GM12864 (cell line): ENCODE results near the gene SVBP.
"Not testable (repeated sequence)": the region's sequence is repeated elsewhere in the genome, so short reads cannot be mapped to it uniquely, and the experiment has no call there.

ENCODE experiments used
- DNase-seq: peaks from one replicate; pipeline ENCODE4 v3.0.0-alpha.2; 2011; ENCODE audit warnings: low read depth
- H3K4me3 ChIP-seq: 2 replicates; pipeline ENCODE4 v1.5.1; 2011; ENCODE audit warnings: mild to moderate bottlenecking, low read depth, low read length, control low read depth
- CTCF ChIP-seq: IDR thresholded peaks from 2 replicates; pipeline ENCODE4 v1.5.1; 2011; ENCODE audit warnings: low read depth, mild to moderate bottlenecking, moderate library complexity, low read length, control low read depth, inconsistent platforms; ENCODE audit errors: missing control alignments

SVBP gene

GRCh38 chr1:42816585-42817439 lies at the start of gene SVBP, which contains the start of gene ERMAP:
TSS of gene SVBP (minus strand) at chr1:42817397. CDS start at chr1:42816544, 853 bp downstream.
TSS of gene ERMAP (plus strand) at chr1:42817122. CDS start at chr1:42830449, 13,327 bp downstream.
- no peak for TF ChIP-seq CTCF
- H3K4me3 ChIP-seq = peak within 1 kb of the TSS; percentile 58
- peak; percentile 27 for DNase-seq

GRCh38 chr1:42866549-42866948 lies 49.4 kb upstream of the SVBP start:
- H3K4me3 ChIP-seq = no peak overlapping the region
- no peak for TF ChIP-seq CTCF
- DNase-seq = no peak

- no peak overlapping the region for H3K4me3 ChIP-seq
- DNase-seq = no peak
These were observed 43.8 kb upstream of the SVBP start for GRCh38 chr1:42861014-42861399.

GRCh38 chr1:42860339-42861013 lies 43.3 kb upstream of the SVBP start:
- no peak for DNase-seq
- TF ChIP-seq CTCF = peak; percentile 29

More at GRCh38 chr1:42861014-42861399, 43.8 kb upstream of the SVBP start:
- TF ChIP-seq CTCF = no peak

GRCh38 chr1:42859366-42859765 lies 42.2 kb upstream of the SVBP start:
- not testable (repeated sequence) for DNase-seq, H3K4me3 ChIP-seq

More at GRCh38 chr1:42860339-42861013, 43.3 kb upstream of the SVBP start:
- H3K4me3 ChIP-seq = no peak overlapping the region

GRCh38 chr1:42856554-42856953 lies 39.4 kb upstream of the SVBP start:
- not testable (repeated sequence) for DNase-seq, H3K4me3 ChIP-seq

- TF ChIP-seq CTCF = no peak
- DNase-seq = no peak
- no peak overlapping the region for H3K4me3 ChIP-seq
These were observed 36.1 kb upstream of the SVBP start for GRCh38 chr1:42853116-42853884.
